GM12872 (cell line): ENCODE data around the gene ZNF324B.

Experiments used
- TF ChIP-seq, protein P1 (sequence below): IDR thresholded peaks from 3 replicates; pipeline ENCODE4 v1.5.1; 2011; ENCODE audit warnings: low read depth, mild to moderate bottlenecking, low read length, moderate library complexity; ENCODE audit not compliant: insufficient read depth

ZNF324B gene

DNA sequence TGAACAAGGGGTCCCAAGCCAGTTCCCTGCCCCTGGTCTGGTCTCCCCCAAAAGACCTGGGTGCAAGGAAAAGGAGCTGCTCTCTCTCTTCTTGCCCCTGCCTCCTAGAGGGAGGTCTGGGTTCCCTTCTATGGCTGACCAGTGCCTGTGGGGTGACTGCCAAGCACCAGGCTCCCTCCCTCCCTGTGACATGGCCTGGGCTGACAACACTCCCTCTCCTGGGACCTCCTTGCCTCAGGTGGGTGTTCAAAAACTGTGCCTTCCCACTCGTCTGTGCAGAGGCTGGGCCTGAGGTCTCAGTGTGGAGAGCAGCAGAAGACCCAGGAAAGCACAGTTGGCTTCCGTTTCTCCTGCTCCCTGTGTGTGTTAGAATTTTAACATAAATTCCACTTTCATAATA, 29.4 kb downstream of the ZNF324B start:
- TF ChIP-seq, protein P1, sequence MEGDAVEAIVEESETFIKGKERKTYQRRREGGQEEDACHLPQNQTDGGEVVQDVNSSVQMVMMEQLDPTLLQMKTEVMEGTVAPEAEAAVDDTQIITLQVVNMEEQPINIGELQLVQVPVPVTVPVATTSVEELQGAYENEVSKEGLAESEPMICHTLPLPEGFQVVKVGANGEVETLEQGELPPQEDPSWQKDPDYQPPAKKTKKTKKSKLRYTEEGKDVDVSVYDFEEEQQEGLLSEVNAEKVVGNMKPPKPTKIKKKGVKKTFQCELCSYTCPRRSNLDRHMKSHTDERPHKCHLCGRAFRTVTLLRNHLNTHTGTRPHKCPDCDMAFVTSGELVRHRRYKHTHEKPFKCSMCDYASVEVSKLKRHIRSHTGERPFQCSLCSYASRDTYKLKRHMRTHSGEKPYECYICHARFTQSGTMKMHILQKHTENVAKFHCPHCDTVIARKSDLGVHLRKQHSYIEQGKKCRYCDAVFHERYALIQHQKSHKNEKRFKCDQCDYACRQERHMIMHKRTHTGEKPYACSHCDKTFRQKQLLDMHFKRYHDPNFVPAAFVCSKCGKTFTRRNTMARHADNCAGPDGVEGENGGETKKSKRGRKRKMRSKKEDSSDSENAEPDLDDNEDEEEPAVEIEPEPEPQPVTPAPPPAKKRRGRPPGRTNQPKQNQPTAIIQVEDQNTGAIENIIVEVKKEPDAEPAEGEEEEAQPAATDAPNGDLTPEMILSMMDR, result no peak

DNA sequence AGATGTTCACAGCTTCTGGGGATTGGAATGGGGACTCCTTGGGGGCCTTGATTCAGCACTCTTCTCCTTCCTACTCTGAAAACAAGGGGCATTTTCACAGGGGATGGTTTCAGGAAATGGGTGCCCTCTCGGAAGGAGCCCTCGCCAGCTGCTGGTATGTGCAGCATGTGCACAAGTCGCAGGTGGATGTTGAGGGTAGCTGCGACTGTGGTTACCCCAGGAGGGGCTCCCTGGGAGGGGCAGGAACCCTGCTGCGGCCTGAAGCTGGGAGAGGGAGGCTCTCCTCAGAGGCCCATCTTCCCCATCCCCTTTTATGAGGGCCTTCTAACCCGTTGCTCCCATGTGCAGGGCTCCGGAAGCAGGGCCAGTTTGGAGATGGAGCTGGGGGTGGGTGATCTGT, 30.9 kb downstream of the ZNF324B start:
- TF ChIP-seq, protein P1, result no peak

DNA sequence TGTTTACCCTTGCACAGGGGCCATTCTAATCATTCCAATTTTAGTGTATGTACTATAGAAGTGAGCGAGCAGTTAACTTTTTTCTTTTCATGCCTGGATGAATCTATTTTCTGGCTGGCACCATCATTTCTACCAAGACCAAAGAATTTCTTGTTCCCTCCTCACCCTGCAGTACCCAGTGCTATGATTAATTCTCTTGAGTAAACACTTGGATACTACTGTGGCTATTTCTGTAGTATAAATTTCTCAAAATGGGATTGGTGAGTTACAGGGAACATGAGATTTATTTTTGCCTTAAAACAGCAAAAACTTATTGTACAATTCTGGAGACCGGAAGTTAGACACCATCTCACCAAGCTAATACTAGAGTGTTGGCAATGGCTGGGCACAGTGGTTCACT, 32.4 kb downstream of the ZNF324B start:
- TF ChIP-seq, protein P1, result no peak

DNA sequence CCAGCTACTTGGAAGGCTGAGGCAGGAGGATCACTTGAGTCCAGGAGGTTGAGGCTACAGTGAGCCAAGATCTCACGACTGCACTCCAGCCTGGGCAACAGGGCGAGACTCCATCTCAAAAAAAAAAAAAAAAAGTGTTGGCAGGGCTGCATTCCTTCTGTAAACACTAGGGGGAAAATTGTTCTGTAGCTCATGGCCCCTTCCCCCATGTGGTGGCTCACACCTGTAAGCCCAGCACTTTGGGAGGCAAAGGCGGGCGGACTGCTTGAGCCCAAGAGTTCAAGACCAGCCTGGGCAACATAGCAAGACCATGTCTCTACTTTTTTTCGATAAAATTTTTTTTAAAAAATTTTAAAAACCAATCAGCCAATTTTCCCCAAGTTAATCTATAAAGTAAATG, 32.9 kb downstream of the ZNF324B start:
- TF ChIP-seq, protein P1, result 0 out of 3 replicates have a peak, but pooled peaks have one; percentile 12

DNA sequence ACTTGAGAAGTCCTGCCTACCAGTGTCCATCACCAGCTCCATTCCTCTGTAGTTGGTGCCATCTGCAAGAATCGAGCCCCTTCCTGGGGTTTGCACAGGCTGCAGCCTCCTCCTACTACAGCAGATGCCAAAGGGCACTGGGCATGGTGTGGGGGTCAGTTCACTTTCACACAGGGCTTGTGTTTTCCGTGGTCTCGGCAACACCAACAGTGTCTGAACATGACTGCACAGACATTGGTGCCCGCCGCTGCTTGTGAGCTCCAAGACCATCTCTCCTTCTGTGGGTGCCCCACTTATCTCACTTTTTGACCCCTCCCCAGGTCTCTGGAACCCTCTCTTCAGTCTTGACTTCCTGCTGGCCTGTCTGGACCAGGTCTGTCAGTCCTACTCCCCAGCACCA, 40.0 kb downstream of the ZNF324B start:
- TF ChIP-seq, protein P1, result no peak

DNA sequence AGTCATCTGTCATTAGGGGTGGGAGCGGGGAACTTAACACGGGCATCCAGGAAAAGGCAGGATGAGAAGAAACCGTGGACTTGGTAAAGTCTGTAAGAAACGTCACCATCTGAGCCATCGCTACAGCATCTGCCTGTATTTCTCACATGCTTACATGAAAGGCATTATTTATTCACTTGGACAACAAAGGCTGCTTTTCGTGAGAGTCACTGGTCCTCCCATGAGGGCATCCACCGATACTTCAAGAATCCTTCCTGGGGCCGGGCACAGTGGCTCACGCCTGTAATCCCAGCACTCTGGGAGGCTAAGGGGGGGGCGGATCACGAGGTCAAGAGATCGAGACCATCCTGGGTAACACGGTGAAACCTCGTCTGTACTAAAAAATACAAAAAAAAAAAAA, 40.8 kb downstream of the ZNF324B start:
- TF ChIP-seq, protein P1, result no peak

DNA sequence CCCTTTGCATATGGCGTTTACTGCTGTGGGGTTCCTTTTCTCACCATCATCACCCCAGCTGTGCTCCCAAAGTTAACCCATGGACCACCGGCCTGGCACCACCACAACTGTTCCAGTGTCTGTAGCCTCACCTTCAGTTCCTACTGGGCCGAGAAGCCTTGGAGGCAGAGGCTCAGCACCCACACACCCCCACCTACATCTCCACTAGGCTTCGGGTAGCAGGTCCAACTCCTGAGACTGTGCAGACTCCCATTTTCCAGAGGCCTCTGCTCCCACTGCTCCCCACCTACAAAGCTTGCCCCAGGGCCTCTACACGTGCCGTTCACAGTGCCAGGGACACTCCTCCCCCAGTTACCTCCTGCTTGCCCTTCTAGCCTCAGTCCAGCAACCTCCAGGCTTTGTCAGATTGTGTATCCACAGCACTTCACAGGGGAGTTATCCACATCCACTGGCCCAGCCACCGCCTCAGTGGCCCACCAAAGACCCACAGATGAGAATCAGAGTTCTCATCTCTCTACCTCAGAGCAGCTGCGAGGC, 46.3 kb downstream of the ZNF324B start:
- TF ChIP-seq, protein P1, result no peak
